ENCODE data around the gene FBXO2.
"Not testable (repeated sequence)": the region's sequence is repeated elsewhere in the genome, so short reads cannot be mapped to it uniquely, and the experiment has no call there.

FBXO2 gene

DNA sequence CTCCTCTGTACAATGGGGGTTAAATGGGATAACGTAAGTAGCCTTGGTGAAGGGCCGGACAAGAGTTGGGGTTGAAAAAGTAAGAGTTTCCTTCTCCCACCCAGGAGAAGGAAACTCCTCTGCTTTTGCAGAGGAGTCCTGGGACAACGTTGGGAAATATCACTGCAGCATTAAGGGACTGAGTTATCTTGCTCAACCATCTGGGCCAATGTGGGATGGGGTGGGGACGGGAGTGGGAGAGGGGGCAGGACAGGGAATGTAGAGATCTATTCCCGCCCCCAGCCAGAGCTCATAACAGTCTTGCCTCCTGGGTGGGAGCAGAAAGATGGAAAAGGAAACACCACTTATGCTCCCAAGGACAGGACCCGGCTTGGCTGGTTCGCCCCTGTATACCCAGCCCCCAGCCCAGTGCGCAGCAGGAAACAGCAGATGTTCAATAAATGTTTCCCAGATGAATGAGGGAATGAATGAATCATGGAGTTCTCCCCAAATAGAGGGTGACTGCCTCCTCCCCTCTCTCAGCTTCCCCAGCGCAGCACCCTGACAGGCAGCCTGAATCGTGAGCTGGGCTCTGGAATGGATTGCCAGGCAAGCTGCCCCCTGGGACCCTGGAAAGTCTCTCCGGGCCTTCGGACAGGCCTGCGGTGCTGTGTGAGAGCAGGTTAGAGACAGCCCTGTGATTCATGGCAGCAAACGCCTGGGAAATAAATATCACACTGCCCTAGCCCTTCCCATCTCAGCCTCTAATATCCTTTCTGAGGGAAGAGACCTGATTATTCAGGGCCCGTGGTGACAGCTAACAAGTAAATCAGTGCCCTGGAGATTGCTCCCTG, 24.8 kb downstream of the FBXO2 start:
- no peak for DNase-seq (ENCODE audit: low read depth)

DNA sequence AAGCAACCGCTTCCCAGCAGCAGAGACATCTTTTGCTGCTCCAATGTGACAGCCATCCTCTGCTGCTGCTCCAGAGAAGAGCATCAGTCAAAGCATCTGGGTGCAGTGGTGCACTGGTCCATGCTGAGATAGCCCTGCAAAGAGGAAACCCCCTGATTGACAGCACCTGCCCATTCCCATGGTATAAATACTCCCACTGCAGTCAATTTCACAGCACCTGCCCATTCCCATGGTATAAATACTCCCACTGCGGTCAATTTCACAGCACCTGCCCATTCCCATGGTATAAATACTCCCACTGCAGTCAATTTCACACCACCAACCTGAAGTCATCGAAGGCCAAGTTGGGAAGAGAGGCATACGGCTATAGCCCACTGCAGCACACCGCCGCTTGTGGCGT, 25.5 kb downstream of the FBXO2 start:
- DNase-seq (ENCODE audit: low read depth), result no peak

DNA sequence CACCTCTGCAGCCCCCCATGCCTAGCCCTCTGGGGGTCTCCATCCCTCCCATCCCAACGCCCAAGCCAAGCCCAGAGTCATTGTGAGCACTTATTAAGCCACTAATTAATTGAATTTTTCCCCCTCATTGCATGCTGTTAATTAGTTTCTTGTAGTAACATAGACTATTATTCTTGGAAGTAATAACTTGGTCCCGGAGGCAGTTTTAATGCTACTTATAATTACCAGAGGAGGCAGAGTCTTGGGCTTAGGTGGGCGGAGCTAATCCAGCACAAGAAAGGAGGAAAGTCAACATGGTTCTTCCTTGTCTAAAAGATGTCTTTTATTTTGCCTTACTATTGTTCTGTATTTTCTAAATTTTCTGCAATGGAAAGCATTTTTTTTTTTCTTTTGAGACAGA, 27.7 kb downstream of the FBXO2 start:
- DNase-seq (ENCODE audit: low read depth), result no peak

DNA sequence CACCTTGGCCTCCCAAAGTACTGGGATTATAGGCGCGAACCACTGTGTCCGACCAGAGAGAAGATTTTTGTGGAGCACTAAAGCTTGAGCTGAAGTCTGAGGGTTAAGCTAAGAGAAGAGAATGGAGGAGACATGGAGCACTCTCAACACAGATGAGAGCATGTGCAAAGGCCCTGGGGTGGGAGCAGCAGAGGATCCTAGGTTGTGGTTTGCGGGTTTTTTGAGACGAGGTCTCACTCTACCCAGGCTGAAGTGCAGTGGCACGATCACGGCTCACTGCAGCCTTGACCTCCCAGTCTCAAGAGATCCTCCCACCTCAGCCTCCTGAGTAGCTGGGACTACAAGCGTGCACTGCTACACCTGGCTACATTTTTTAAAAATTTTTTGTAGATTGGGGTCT, 30.5 kb downstream of the FBXO2 start:
- no peak for DNase-seq (ENCODE audit: low read depth)

DNA sequence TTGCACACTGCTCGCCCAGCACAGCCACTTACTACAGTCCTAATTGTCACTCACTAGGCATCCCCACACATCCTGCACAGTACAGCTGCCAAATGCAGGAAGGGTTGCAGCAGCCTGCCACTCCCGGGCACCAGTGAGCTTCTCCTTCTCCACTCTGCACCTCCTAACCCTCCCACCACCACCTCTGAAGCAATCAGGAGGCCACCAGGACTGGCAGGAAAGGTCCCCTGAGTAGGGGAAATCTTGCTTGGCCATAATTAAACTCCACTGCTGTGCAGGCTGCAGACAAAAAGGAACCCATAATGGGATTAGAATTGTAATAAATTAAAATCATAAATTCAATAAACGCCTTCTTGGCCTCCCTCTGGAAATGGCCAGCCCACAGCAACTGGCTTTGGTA, 31.8 kb downstream of the FBXO2 start:
- no peak for DNase-seq (ENCODE audit: low read depth)

DNA sequence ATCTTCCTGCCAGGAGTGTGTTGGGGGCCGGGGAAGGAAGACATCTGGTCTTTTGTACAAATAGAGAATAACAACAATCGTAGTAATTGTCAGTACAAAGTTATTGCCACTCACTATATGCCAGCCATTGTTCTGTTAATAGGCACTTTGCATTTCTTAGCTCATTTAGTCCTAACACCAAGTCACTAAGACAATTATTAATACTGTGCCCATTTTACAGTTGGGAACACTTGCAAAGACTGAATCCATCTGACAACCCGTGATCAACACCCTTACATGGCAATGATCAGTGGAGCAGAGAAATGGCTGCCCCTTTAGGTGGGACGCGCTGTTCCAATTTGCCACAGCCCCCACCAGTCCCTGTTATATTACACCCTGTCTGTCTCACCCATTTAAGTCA, 33.3 kb downstream of the FBXO2 start:
- DNase-seq (ENCODE audit: low read depth), result no peak

DNA sequence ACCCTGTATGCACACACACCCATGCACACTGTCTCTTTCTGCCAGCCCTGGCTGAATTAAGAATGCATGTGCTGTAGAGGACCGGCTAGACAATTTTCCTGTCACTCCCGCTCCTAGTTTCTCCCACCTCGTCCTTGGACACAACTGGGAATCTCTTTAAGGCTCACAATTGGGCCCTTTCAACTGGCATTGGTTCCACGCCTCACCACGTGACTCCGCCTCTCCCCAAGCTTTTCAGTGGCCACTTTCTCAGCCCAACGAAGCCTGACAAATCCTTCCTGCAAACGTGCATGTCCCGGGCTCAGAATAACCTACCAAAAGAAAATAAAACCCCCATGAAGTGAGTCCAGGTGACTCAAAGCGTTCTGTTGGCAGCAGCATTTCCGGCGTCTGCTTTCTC, 33.8 kb downstream of the FBXO2 start:
- no peak for DNase-seq (ENCODE audit: low read depth)

DNA sequence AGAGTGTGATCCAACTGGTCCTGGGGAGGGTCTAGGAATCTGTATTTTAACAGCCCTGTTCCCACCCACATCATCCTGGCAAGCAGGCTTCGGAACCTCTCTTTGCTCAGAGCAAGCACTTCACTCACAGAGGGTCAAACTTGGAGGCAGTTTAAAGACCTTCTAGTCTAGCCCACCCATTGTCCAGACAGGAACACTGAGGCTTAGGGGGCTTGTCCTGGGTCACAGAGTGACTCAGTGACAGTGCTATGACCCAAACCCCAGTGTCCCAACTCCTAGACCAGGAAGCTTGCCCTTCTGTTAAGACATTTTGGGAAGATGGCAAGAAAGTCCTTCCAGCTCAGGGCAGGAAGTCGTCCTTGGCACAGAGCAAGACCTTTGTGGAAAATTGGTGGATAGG, 36.5 kb downstream of the FBXO2 start:
- no peak for DNase-seq (ENCODE audit: low read depth)

DNA sequence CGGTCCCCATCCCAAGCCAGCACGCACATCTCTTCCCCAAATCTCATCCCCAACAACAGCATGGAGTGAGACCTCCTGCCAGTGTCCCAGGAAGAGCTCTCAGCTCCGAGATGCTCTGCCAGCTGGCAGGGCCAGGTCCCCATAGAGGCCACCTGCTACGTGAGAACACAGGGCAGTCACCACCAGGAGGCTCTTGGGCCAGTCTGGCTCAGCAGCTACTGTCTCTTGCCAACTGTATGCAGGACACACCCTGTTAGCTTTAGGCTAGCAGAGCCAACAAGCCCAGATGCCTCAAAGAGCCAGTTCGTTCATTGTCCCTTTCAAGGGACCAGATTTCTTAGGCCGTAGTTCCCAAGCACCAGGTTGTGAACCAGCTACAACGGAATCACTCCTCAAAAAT, 36.9 kb downstream of the FBXO2 start:
- DNase-seq (ENCODE audit: low read depth), result no peak

DNA sequence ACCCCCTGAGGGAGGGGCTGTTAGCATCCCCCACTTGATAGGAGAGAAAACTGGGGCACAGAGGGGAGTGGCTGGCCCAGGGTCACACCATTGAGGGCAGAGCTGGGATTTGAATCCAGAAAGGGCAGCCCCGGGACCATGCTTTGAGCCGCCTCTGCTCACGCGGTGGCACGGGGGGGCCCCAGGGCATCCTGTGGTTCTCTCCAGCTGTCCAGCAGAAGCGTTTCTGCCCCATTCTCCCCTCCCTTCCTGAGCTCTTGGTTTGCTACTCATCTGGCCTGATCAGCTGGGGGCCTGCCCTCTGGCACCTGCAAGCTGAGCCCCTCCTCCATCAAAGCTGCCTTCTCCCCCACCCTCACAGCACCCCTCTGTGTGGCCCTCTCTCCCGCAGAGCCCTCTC, 37.5 kb downstream of the FBXO2 start:
- no peak for DNase-seq (ENCODE audit: low read depth)

DNA sequence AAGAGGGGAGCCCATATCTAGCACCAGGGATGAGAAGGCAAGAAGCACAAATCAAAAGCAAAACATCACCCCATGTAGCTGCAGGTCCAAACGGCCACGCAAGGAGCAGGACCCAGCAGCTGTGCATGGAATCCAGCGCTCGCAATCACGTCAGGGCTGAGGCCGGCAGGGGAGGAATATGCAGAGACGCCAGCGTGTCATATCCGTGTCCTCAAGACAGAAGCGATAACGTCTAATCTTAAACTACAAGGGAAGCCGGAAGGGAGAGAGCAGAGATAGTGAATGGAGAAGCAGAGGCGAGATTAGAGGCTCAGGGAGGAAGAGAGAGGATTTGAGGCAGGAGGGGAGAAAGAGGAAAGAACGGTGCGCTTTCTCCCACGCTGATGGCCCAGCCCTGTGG, 39.1 kb downstream of the FBXO2 start:
- DNase-seq (ENCODE audit: low read depth), result no peak

DNA sequence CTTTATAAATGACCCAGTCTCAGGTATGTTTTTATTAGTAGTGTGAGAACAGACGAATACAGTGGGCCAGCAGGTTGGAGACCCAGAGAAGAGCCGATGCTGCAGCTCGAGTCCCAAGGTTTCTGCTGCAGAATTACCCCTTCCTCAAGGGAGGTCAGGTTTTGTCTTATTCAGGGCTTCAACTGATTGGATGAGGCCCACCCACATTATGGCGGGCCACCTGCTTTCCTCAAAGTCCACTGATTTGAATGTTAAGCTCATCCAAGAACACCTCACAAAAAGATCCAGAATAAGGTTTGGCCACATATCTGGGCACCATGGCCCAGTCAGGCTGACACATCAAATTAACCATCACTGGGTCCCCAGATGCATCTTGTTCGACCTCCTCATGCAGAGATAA, 40.9 kb downstream of the FBXO2 start:
- DNase-seq (ENCODE audit: low read depth), result no peak

DNA sequence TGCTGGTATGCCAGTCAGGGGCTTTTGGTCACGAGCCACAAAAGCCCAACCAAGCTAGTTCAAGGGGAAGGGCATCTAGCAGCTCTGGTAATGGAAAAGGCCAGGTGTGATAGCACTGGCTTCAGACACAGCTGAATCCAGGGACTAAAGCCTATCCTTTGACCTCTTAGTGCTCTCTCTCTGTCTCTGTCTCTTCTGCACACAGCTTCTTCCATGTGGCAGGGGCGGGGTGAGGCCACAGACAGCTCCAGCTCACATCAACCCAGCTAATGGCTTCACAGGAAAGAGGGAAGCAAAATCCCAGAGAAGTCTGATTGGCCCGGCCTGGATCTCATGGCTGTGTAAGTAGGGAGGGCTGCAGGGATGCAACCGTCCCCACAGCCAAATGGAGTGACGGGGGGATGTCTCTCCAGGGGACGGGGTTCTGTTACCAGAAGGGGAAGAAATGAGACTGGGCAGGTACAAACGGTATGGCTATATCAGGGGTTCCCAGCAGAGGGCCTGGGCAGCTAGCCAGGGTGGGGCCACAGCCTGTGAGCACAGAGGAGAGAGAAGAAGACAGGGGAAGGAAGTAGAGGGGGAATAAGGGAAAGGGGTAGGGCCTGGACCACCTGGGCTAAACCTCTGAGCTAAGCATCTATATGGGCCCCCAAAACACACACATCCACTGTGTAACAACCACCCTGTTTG, 42.4 kb downstream of the FBXO2 start:
- DNase-seq (ENCODE audit: low read depth), result no peak

DNA sequence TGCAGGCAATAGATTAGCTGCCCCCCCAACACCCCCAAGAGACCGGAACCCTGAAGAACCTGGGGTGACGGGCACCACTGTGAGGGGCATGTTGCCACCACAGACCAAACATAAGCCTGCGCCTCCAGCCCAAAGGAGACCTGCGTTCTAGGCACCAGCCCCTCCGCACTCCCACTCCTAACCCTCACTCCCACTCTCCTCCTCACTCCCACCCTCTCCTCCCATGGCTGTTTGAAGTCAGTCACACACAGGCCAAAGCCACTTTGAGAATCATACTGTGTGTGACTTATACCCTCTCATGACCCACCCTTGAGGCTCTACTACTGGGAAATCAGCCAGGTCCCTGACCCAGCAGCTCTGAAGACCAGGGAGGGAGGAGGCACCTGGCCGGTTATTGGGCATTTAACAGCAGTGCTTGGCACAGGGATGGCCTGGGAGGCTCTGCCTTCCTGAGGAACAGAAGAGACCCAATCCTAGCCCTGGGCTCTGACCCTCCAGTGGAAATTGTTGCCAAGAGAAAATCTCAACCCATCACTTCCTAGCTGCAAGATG, 43.5 kb downstream of the FBXO2 start:
- DNase-seq (ENCODE audit: low read depth), result no peak

DNA sequence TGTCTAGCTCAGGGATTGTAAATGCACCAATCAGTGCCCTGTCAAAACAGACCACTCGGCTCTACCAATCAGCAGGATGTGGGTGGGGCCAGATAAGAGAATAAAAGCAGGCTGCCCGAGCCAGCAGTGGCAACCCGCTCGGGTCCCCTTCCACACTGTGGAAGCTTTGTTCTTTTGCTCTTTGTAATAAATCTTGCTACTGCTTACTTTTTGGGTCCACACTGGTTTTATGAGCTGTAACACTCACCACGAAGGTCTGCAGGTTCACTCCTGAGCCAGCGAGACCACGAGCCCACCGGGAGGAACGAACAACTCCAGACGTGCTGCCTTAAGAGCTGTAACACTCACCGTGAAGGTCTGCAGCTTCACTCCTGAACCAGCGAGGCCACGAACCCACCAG, 44.9 kb downstream of the FBXO2 start:
- not testable (repeated sequence) for DNase-seq (ENCODE audit: low read depth)

DNA sequence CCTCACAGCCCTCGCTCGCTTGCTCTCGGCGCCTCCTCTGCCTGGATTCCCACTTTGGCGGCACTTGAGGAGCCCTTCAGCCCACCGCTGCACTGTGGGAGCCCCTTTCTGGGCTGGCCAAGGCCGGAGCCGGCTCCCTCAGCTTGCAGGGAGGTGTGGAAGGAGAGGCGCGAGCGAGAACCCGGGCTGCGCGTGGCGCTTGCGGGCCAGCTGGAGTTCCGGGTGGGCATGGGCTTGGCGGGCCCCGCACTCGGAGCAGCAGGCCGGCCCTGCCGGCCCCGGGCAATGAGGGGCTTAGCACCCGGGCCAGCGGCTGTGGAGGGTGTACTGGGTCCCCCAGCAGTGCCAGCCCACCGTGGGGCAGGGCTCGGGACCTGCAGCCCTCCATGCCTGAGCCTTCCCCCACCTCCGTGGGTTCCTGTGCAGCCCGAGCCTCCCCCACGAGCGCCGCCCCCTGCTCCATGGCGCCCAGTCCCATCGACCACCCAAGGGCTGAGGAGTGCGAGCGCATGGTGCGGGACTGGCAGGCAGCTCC, 45.6 kb downstream of the FBXO2 start:
- not testable (repeated sequence) for DNase-seq (ENCODE audit: low read depth)

DNA sequence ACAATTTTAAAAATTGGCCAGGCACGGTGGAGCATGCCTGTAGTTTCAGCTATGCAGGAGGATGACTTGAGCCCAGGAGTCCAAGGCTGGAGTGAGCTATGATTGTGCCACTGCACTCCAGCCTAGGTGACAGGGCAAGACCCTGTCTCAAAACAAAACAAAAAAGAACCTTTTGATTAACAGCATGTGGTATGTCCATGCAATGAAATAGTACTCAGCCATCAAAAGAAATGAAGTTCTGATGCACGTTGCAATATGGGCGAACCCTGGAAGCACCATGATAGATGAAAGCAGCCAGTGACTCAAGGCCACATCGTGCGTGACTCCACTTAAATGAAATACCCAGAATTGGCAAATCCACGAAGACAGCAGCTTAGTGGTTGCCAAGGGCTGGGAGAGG, 47.5 kb downstream of the FBXO2 start:
- DNase-seq (ENCODE audit: low read depth), result no peak

DNA sequence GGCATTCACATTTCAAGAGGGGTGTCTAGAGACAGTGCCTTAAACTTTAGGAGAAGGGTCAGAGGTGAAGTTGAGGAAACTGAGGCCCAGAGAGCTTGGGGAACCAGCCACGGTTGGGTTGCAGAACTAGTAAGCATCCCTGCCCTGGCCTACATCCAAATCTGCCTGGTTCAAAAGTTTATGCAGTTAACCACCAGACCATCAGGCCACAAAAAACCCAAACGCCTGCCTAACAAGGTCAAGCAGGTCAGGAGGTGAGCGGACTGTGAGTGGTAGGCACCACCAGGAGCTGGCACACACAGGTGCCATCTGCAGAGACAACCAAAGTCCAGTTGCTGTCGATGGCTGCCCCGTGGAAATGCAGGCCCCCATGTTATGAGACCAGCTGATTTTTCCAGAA, 51.2 kb downstream of the FBXO2 start:
- DNase-seq (ENCODE audit: low read depth), result no peak

DNA sequence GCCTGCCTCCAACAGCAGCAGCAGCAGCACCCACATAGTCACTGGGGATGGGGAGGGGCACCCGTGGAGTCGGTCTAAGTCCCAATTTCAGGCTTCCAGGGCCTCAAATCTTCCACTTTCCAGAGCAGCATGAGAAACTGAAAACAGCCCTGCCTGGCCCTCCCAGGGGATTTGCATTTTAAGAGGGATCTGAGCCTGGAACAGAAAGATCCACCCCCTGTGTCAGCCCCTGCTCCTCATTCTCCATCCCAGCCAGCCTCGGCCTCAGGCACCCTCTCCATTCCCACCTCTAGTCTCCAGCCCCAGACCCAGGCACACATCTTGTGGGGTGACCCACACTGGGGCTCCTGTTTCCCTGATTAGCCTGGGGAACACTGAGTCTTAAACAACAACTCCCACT, 51.8 kb downstream of the FBXO2 start:
- DNase-seq (ENCODE audit: low read depth), result no peak

DNA sequence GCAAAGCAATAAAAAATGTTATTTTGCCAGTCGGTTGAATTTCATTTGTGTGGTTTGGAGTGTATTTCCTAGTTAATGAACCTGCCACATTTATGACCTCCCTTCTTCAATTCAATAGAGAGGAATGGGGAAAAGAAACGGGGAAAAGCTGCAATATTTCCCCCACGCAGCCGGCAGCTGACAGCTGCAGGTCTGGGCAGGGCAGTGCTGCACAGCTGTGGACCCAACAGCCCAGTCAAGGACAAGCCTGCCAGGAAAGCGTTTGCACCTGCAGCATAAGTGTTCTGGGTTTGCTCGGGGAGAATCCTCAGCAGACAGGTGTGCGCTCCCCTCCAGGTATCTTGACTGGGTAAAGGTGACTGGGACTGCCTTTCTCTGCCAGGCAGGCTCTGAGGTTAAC, 53.4 kb downstream of the FBXO2 start:
- no peak for DNase-seq (ENCODE audit: low read depth)

DNA sequence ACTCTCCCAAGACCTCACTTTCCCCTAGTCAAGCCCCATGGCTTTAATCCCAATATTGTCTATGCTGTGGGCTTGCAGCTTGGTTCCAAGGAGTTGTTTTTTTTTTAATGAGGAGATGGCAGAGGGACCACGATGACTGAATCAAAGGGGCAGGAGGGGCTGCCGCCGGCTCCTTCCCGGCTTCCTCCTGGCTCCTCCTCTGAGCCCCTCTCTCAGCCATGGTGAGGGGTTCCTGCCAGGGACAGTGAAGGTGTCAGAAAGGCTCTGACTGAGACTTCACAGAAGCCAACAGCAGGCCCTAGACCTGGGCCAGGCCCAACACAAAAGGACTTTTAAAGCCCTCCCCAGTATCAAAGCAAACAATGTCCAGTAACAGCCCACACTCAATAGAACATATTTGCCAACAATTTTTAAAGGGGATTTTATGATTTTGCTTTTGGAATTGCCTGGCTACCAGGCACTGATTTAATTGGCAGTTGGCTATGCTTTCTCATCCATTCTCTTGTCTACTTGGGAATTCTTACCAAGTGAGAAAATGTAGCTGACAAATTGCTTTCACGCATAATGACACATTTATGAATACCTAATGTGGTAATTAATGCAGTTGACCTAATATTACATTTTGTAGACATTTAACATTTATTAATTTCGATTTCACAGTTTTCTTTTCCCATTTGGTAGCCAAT, 54.2 kb downstream of the FBXO2 start:
- no peak for DNase-seq (ENCODE audit: low read depth)

DNA sequence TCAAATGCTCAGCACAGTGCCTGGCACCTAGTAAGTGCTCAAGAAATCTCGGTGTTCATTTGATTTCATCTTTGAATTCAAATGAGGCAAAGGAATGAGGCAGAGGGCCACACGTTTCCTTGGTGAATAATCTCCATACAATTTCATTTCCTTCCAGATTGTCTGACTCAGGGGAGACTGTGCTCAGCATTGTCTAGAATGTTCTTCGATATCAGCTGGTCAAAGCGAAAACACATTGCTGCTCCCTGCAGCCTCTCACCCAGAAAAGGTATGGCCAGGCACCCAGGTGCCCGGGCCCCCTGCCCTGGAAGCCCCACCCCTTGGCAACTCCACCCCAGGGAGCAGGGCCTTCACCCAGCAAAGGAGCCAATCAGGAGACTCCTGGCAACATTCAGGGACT, 55.8 kb downstream of the FBXO2 start:
- no peak for DNase-seq (ENCODE audit: low read depth)

Data from T follicular helper cell (primary cell).